Peyer's patch (tissue), 4 donors: Measurements from ENCODE around the gene IKZF4. TPM values are rescaled to one million over a fixed set of nuclear protein-coding genes. Genes with fewer than 3 reads are reported as not detected.

Experiments used
- DNase-seq, 3 donors: peaks; one replicate each; pipeline ENCODE4 v3.0.0-alpha.2; 2017 to 2019
- H3K27ac ChIP-seq, 4 donors: fragments of 200-600 bp; sonication (generic); one replicate each; pipeline ENCODE4 v1.5.1; 2016 to 2019
- H3K27me3 ChIP-seq, 2 donors: fragments of 200-600 bp; sonication (generic); one replicate each; pipeline ENCODE4 v1.5.1; 2019
- H3K36me3 ChIP-seq, 3 donors: fragments of 200-600 bp; sonication (generic); one replicate each; pipeline ENCODE4 v1.5.1; 2016 to 2019
- H3K4me1 ChIP-seq, 4 donors: fragments of 200-600 bp; sonication (generic); one replicate each; pipeline ENCODE4 v1.5.1; 2016 to 2019
- H3K4me3 ChIP-seq, 4 donors: fragments of 200-600 bp; sonication (generic); 1 replicate in 3 of 4; 2 replicates in 1 of 4; pipeline ENCODE4 v1.5.1; 2016 to 2019; ENCODE audit warnings: mild to moderate bottlenecking in 1 of 4
- H3K9me3 ChIP-seq, 4 donors: fragments of 200-600 bp; sonication (generic); one replicate each; pipeline ENCODE4 v1.5.1; 2016 to 2019; ENCODE audit warnings: mild to moderate bottlenecking in 1 of 4
- POLR2A ChIP-seq, 2 donors: fragments of 450-650 bp; IDR thresholded peaks; one replicate each; pipeline ENCODE4 v1.5.1; 2017; ENCODE audit warnings: antibody characterized with exemption in 2 of 2, mild to moderate bottlenecking in 2 of 2, moderate library complexity in 2 of 2
- total RNA-seq, 4 donors: library from RNA; depleted of rRNA; stranded (reverse); fragments of >200 nt; gene quantifications; one replicate each; pipeline ENCODE4 v1.1.0, GENCODE V29; 2016
- TF ChIP-seq, protein P1 (sequence below), 6 experiments: fragments of 450-650 bp in 4 of 6; fragments of 200-600 bp in 2 of 6; sonication (generic) in 1 of 6; IDR thresholded peaks; one replicate each; pipeline ENCODE4 v1.5.1; 2017 to 2019; ENCODE audit warnings: antibody characterized with exemption in 6 of 6, mild to moderate bottlenecking in 3 of 6, moderate library complexity in 1 of 6

Gene IKZF4
- total RNA-seq, 4 donors from 2014 or later: 2.8 to 7.4 (median 3.6) TPM

DNA sequence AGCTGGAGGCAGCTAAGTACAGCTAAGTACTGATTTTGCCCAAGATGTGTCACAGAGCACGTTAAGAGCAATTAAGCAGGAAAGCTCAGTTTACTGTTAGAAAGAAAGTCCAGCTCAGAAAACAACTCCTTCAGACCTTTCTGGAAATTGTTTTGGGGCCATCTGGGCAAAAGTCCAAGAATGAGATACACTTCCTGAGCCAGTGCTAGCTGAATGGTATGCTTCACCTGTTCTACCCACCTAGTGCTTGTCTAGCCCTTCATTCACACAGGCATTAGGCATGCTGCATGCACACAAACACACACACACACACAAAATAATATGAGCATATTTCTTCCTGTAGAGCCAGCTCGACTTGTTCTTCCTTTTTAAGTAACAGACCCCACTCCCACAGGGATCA lies 6.6 kb upstream of the IKZF4 start:
- no peak for DNase-seq
- Histone ChIP-seq H3K4me3 (no peak overlapping the region), H3K27me3 (no peaks in the 10 kb centered on the region), H3K27ac (no peak overlapping the region), H3K36me3 (no peaks in the 10 kb centered on the region), H3K4me1 (peaks cover 0 to 31% (median 0%) of the 10 kb centered on the region in 4 donors), H3K9me3 (no peaks in the 10 kb centered on the region)
- TF ChIP-seq, protein P1, sequence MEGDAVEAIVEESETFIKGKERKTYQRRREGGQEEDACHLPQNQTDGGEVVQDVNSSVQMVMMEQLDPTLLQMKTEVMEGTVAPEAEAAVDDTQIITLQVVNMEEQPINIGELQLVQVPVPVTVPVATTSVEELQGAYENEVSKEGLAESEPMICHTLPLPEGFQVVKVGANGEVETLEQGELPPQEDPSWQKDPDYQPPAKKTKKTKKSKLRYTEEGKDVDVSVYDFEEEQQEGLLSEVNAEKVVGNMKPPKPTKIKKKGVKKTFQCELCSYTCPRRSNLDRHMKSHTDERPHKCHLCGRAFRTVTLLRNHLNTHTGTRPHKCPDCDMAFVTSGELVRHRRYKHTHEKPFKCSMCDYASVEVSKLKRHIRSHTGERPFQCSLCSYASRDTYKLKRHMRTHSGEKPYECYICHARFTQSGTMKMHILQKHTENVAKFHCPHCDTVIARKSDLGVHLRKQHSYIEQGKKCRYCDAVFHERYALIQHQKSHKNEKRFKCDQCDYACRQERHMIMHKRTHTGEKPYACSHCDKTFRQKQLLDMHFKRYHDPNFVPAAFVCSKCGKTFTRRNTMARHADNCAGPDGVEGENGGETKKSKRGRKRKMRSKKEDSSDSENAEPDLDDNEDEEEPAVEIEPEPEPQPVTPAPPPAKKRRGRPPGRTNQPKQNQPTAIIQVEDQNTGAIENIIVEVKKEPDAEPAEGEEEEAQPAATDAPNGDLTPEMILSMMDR (IDR thresholded peaks at IDR 0.05): no peak
- TF ChIP-seq POLR2A (IDR thresholded peaks at IDR 0.05): no peak

DNA sequence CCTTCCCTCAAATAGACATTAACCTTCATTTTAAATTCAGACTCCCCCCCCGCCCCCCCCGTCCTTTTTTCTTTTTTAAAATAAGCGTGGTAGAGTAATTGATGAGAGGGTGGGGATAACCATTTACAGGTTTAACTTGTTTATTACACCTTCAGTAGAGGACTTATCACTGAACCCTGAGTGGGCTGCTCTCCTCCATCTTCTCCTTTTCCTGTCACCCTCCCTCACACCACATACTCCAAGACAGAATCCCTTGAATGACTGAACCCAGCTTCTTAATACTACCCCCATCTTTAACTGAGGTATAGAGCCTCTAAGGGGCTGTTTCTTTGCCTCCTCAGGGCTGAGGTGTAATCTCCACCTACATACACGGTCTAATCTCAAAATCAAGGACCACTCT lies 3.7 kb upstream of the IKZF4 start:
- no peaks in the 10 kb centered on the region for H3K9me3 ChIP-seq
- no peak for DNase-seq
- no peaks in the 10 kb centered on the region for H3K36me3 ChIP-seq
- H3K4me3 ChIP-seq: no peak overlapping the region
- H3K27me3 ChIP-seq: no peaks in the 10 kb centered on the region
- no peak overlapping the region for H3K27ac ChIP-seq
- TF ChIP-seq POLR2A (IDR thresholded peaks at IDR 0.05): no peak
- TF ChIP-seq, protein P1 (IDR thresholded peaks at IDR 0.05): no peak
- H3K4me1 ChIP-seq: peaks cover 0 to 29% (median 2%) of the 10 kb centered on the region in 4 donors

DNA sequence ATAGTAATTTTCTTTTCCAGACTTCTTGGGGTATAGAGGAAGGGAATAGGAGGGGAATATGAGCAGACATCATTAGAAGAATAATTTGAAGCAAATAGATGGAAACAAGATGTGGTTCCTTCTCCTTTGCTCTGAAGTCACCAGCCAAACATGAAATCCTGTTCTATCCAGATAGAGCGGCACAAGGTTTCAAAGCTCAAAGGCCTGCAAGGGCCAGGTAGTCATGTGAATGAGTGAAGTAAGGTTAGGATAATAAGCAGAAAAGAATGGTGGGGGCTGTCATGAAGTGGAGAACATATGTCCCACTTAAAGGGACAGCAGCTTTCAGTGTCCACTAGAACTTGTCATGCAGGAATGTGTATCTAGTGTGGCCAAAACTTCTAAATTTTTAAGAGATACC lies 2.5 kb upstream of the IKZF4 start:
- H3K4me1 ChIP-seq: peaks cover 0 to 28% (median 2%) of the 10 kb centered on the region in 4 donors
- no peak for DNase-seq
- H3K27ac ChIP-seq: no peak overlapping the region
- H3K36me3 ChIP-seq: no peaks in the 10 kb centered on the region
- H3K4me3 ChIP-seq: no peak overlapping the region
- H3K27me3 ChIP-seq: no peaks in the 10 kb centered on the region
- TF ChIP-seq, protein P1 (IDR thresholded peaks at IDR 0.05): no peak
- TF ChIP-seq POLR2A (IDR thresholded peaks at IDR 0.05): no peak
- no peaks in the 10 kb centered on the region for H3K9me3 ChIP-seq

DNA sequence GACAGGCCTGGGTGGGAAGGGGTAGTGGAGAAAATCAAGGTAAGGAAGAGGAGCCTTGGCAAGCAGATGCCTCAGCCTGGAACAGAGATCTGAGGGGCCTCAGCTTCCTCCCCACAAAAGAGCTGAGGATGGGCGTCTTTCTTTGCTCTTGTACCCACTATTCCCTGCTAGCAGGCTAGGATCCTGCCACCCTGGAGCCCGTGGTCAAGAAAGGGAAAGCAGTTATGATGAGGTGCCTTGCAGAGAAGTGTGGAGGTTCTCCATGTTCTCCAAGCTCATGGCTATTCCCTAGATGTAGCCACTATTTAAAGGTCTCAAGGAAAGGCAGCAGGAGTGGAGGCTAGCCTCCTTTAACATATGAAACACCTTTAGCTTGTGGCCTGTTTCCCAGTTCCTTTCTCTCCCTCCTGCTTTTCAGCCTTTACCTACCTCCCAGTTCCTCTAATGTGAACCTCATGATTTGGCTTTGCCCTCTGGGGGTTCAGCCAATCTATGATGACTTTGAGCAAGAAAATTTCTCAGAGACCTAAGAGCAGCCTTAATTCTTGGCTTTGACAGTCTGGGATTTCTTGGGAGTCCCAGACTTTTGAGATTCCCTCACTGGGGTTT lies 1.1 kb downstream of the IKZF4 start:
- Histone ChIP-seq H3K27me3 (no peaks in the 10 kb centered on the region), H3K9me3 (no peaks in the 10 kb centered on the region), H3K4me3 (peak overlapping the region in 1 of 4 donors; percentile 33), H3K4me1 (peaks cover 0 to 9% (median 2%) of the 10 kb centered on the region in 4 donors), H3K36me3 (peaks cover 0 to 16% (median 0%) of the 10 kb centered on the region in 3 donors), H3K27ac (peak overlapping the region in 3 of 4 donors; percentile 43 to 75 (median 74))
- no peak for DNase-seq
- TF ChIP-seq, protein P1 (IDR thresholded peaks at IDR 0.05): no peak
- TF ChIP-seq POLR2A (IDR thresholded peaks at IDR 0.05): no peak

DNA sequence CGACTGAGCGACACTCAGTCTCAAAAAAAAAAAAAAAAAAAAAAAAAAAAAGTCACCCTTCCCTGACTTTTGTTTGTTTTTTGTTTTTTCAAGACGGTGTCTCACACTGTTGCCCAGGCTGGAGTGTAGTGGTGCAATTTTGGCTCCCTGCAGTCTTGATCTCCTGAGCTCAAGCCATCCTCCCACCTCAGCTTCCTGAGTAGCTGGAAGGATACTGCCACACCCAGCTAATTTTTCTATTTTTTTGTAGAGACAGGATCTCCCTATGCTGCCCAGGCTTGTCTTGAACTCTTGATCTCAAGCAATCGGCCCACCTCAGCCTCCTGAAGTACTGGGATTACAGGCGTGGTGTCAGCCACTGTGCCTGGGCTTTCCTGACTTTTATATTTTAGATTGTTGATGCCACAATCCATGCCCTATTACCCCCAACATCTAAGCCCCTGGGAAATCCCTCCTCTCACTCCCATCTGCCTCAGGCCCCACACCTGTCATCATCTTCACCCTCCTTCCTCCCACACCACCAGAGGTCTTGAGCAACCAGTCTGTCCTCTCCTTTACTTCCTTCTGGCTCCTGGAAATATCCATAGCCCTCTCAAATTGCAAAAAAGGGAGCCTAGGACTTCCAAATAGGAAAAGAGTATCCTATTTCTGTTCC lies 7.8 kb downstream of the IKZF4 start:
- no peaks in the 10 kb centered on the region for H3K9me3 ChIP-seq

More for the DNA sequence above, 7.8 kb downstream of the IKZF4 start:
- H3K27ac ChIP-seq: no peak overlapping the region
- no peaks in the 10 kb centered on the region for H3K27me3 ChIP-seq
- H3K4me1 ChIP-seq: no peaks in the 10 kb centered on the region
- H3K36me3 ChIP-seq: peaks cover 0 to 37% (median 0%) of the 10 kb centered on the region in 3 donors
- TF ChIP-seq POLR2A (IDR thresholded peaks at IDR 0.05): no peak
- TF ChIP-seq, protein P1 (IDR thresholded peaks at IDR 0.05): no peak
- no peak for DNase-seq
- no peak overlapping the region for H3K4me3 ChIP-seq
